ENCODE results near the gene ARPC1A.

Gene ARPC1A

GRCh38 chr7:99390941-99391602 lies 65.4 kb downstream of the ARPC1A start:
- no peak for DNase-seq

GRCh38 chr7:99392046-99392445 lies 66.3 kb downstream of the ARPC1A start:
- no peak for DNase-seq

- DNase-seq: peak; percentile 36
Observed at GRCh38 chr7:99392659-99393354, 67.1 kb downstream of the ARPC1A start.

GRCh38 chr7:99393355-99394187 lies 67.9 kb downstream of the ARPC1A start:
- DNase-seq: no peak

GRCh38 chr7:99394188-99394502 lies 68.4 kb downstream of the ARPC1A start:
- DNase-seq: no peak

GRCh38 chr7:99395616-99396327 lies 70.1 kb downstream of the ARPC1A start:
- DNase-seq: no peak

- DNase-seq: no peak
Observed at GRCh38 chr7:99396418-99397296, 71.0 kb downstream of the ARPC1A start.

- no peak for DNase-seq
Observed at GRCh38 chr7:99397297-99397983, 71.7 kb downstream of the ARPC1A start.

GRCh38 chr7:99398891-99399445 lies 73.3 kb downstream of the ARPC1A start:
- no peak for DNase-seq

GRCh38 chr7:99399597-99399996 lies 73.9 kb downstream of the ARPC1A start:
- no peak for DNase-seq

- no peak for DNase-seq
Observed at GRCh38 chr7:99402854-99403253, 77.2 kb downstream of the ARPC1A start.

- no peak for DNase-seq
Observed at GRCh38 chr7:99403764-99404163, 78.1 kb downstream of the ARPC1A start.

GRCh38 chr7:99404235-99404976 lies 78.7 kb downstream of the ARPC1A start:
- no peak for DNase-seq

- DNase-seq: no peak
Observed at GRCh38 chr7:99404977-99405320, 79.3 kb downstream of the ARPC1A start.

- peak; percentile 34 for DNase-seq
Observed at GRCh38 chr7:99406557-99406956, 80.9 kb downstream of the ARPC1A start.

GRCh38 chr7:99407872-99408378 lies 82.2 kb downstream of the ARPC1A start:
- DNase-seq: peak; percentile 16

GRCh38 chr7:99408379-99409191 lies 82.9 kb downstream of the ARPC1A start, which contains the start of the genes BUD31 and PDAP1:
Gene BUD31 (plus strand): TSS chr7:99408969. CDS start chr7:99411093, 2,124 bp downstream.
Gene PDAP1 (minus strand): TSS chr7:99408597. CDS start chr7:99408548, 49 bp downstream.
- DNase-seq: peak; percentile 93

GRCh38 chr7:99409192-99409572 lies 83.5 kb downstream of the ARPC1A start:
- DNase-seq: no peak

GRCh38 chr7:99409806-99410205 lies 84.1 kb downstream of the ARPC1A start:
- no peak for DNase-seq
